ENCODE data around the gene MYH7.

DNA sequence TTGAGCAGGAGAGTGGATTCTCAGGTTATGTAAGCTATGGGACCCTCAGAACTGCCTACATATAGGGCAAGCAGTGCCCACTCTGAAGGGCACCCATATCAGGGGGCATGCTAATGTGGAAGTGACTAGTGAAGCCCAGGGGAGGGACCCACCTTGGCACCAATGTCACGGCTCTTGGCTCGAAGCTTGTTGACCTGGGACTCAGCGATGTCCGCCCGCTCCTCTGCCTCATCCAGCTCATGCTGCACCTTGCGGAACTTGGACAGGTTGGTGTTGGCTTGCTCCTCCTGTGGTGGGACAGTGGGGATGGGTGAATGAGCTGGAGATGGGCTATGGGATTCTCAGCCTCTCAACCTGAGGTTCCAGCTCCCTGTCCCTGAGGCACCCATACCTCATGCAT is 53.2 kb downstream of the MYH7 start:
- TF ChIP-seq GATA2 (IDR thresholded peaks at IDR 0.05; ENCODE audit: low read depth, low read length) (no peak), GATA3 (IDR thresholded peaks at IDR 0.05; ENCODE audit: low read depth, low read length) (no peak)

All from SH-SY5Y (cell line).